Ureter (tissue), 1 donor: ENCODE measurements around the gene FOXP1. TPM values are rescaled to one million over a fixed set of nuclear protein-coding genes. Genes with fewer than 3 reads are reported as not detected.

ENCODE experiments used
- DNase-seq: peaks from one replicate; pipeline ENCODE4 v3.0.0-alpha.2; 2020; ENCODE audit warnings: low spot score
- total RNA-seq: library from RNA; stranded (reverse); gene quantifications from one replicate; pipeline ENCODE4 v1.2.4, GENCODE V29; 2023
- donor health status: DM: yes; HTN: yes; CAD: no.

FOXP1 gene
- total RNA-seq, 1 donor from 2014 or later, result 179 TPM

- DNase-seq, result no peak
Measured at GRCh38 chr3:71509066-71509465, 74.5 kb downstream of the FOXP1 start.

- DNase-seq, result no peak
Measured at GRCh38 chr3:71505767-71506350, 77.7 kb downstream of the FOXP1 start.

- DNase-seq, result no peak
Measured at GRCh38 chr3:71504250-71505036, 79.1 kb downstream of the FOXP1 start.

DNA sequence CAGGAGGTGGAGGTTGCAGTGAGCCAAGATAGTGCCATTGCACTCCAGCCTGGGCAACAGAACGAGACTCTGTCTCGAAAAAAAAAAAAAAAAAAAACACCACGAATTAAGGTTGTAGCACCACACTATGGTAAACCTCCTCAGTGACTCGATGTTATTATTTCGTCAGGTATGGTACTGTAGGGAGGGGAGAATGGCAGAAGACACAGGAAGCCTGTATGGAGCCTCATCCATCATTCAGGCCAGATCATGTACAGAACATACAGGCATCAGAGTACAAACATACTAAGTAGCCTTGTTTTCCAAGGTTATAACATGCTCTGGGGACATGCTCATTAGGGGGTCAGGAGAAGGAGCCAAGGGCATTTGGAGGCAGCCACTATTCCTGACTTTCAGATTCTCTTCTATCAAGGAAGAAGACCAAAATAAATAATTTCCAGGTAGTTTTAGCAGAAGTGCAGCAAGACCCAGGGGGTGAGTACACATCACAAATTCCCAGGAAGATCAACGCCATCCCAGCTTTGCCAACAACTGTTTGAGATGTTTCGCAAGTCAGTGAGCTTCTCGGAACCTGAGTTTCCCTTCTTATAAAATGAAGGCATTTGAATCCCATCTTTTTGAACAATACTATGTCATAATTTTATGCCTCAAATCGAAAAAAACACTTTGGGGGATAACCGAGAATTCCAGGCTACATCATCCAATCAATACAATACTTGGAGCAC lies 79.8 kb downstream of the FOXP1 start:
- no peak for DNase-seq

- no peak for DNase-seq
Measured at GRCh38 chr3:71502066-71502625, 81.4 kb downstream of the FOXP1 start.

GRCh38 chr3:71500696-71501095 lies 82.8 kb downstream of the FOXP1 start:
- DNase-seq, result no peak

DNA sequence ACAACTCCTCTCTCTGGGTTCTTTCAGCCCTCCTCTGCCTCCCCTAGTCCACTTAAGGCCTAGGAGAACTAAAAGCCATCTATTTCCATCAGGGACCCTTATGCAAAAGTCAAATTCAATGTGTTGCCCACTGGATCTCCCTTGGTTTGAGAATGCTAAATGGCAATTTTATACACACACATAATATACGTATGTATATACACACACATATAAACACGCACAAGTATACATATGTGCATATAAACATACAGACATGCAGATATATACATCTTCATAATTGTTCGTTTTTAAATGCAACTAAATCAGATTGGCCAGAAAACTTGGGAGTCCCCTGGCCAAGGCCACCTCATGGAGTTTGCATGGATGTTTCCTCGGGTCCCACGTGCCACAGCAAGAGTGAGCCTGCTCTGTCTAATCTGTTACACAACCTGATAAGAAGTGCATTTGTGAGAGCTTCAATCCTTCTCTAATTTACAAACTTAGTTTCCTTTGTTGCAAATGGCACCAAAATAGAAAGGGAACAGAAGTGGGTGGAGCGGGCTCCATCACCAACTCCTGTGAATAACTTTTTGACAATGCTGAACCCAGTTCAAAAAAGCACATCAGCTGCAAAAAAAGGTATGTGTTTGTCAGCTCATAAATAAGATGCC lies 84.2 kb downstream of the FOXP1 start:
- no peak for DNase-seq

- DNase-seq, result no peak
Measured at GRCh38 chr3:71498543-71498942, 85.0 kb downstream of the FOXP1 start.

- DNase-seq, result no peak
Measured at GRCh38 chr3:71497971-71498444, 85.5 kb downstream of the FOXP1 start.

GRCh38 chr3:71497367-71497897 lies 86.1 kb downstream of the FOXP1 start:
- DNase-seq, result no peak

- no peak for DNase-seq
Measured at GRCh38 chr3:71495708-71496472, 87.6 kb downstream of the FOXP1 start.

- no peak for DNase-seq
Measured at GRCh38 chr3:71494212-71494611, 89.3 kb downstream of the FOXP1 start.

DNA sequence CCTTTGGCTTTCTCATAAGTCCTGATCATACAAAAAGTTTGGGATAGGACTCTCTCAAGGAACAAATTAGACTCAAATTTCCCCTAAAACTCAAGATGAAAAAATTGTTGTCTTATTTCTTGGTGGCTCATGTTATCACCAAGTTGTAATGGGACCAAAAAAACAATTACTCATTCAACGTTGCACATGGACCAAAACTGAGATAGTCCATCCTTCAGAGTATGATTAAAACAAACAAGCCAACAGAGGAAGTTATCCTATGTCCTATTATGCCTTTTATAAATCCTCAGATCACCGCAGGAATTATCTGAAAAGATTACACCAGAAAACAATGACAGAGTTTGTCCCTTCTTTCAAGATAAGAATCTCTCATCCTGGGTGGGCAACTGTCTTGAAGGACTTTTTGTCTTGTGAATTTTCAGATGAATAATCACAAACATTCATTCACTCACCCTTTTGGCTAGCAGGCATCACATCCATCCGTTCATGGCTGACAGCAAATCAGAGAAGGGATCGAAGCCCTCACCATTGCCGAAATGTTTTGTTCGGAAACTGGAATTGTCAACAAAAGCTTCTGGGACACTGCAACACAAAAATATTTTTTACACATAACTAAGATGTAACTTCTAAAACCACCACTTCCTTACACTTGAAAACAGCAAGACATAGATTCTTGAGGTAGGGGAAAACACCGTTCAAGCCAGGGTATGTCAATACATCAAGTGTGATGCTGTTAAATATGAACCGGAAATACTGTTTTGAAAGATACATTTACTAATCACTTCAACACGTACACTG lies 90.4 kb downstream of the FOXP1 start:
- DNase-seq, result no peak

DNA sequence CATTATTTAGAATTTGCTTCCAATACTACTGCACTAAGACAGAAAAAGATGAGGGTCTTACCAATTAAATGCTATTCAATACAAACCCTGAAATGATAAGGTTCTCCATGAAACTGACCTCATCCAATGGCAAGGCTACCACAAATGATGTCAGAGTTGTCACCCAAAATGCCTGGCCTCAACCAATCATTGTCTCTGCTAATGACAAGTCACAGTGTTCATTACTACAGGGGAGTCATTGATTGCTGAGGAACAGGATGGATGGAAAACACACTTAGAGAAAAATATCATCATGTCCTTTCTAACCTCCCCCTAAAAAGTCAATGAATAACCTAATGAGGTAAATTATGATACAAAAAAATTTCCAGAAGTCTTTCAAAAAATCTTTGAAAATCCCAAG lies 91.0 kb downstream of the FOXP1 start:
- DNase-seq, result no peak

- no peak for DNase-seq
Measured at GRCh38 chr3:71491154-71491752, 92.3 kb downstream of the FOXP1 start.

DNA sequence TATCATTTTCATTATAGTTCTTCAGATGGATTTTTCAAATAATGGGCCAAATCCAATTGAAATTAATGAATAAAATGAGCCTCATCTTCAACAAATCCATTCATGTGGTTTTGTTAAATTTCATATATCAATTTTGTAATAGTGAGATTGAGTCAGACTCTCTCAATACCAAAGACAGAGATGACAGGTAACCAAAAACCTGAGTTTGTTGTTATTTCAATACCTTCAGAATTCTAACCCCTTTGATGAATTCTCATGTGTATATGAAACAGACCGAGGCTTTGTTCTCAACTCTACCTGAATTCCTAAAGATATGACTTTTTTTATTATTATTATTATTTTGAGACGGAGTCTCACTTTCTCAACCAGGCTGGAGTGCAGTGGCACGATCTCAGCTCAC lies 92.8 kb downstream of the FOXP1 start:
- no peak for DNase-seq

DNA sequence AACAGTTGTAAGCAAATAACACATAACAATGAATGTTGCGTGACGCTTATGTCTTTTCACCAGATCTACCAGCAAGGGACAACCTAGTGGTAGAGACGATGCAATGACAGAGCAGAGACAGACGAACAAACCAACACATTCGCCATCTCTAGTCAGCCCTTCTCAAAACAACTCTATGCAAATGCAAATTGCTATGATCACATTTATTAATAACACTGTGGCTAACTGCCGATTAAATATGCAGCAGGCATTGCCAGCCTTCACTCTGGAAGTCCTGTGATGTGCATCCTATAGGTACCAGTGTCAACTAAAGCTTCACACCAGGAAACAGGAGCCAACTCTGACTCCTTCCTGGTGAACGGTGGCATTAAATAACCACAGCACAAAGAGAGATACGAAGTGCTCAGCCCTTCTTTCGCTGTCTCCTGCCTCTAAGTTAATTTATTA lies 94.2 kb downstream of the FOXP1 start:
- DNase-seq, result no peak

GRCh38 chr3:71488882-71489281 lies 94.6 kb downstream of the FOXP1 start:
- no peak for DNase-seq

- no peak for DNase-seq
Measured at GRCh38 chr3:71488391-71488809, 95.1 kb downstream of the FOXP1 start.

GRCh38 chr3:71487418-71487817 lies 96.1 kb downstream of the FOXP1 start:
- DNase-seq, result no peak
